ENCODE data around the gene SPATA18.

DNA sequence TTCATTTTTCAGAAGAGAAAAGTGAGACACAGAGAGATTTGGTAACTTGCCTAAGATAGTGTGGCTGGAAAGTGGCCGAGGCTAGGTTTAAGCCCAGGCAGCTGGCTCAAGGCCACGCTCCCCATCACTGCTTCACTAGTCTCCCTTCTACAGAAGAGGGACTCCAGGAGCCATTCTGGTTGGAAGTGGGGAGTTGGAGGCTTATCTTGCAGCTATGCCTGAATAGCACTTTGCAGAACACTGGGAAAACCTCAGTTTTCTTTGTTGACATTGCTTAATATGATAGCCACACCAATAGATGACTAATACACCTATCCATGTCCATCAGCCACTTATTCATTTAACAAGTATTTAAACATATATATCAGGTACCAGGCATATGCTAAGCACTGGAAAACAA lies 49.5 kb upstream of the SPATA18 start:
- TF ChIP-seq CTCF (IDR thresholded peaks at IDR 0.05) (no peak), EP300 (IDR thresholded peaks at IDR 0.05; ENCODE audit: low read depth) (no peak), POLR2AphosphoS5 (IDR thresholded peaks at IDR 0.05) (no peak), POLR2A (IDR thresholded peaks at IDR 0.05) (no peak)

Data from transverse colon (tissue), 4 donors.